Fibroblast of skin of right biceps (primary cell): ENCODE measurements around the gene RBM33.
"Not testable (repeated sequence)": the region's sequence is repeated elsewhere in the genome, so short reads cannot be mapped to it uniquely, and the experiment has no call there.

Source experiments
- DNase-seq: peaks from one replicate; pipeline ENCODE4 v3.0.0-alpha.2; 2013

The RBM33 gene

GRCh38 chr7:155811895-155812761 is 167.7 kb downstream of the RBM33 start, which contains the start of gene SHH:
Gene SHH (minus strand): TSS chr7:155812463. CDS start chr7:155812122, 341 bp downstream.
- DNase-seq: no peak

- DNase-seq: no peak
Measured at GRCh38 chr7:155813125-155813524, 168.7 kb downstream of the RBM33 start.

- DNase-seq: no peak
Measured at GRCh38 chr7:155813546-155814315, 169.3 kb downstream of the RBM33 start.

GRCh38 chr7:155814316-155815276 is 170.1 kb downstream of the RBM33 start:
- DNase-seq: no peak

- peak; percentile 23 for DNase-seq
Measured at GRCh38 chr7:155815332-155816191, 171.1 kb downstream of the RBM33 start.

- no peak for DNase-seq
Measured at GRCh38 chr7:155816192-155816508, 171.7 kb downstream of the RBM33 start.

- DNase-seq: no peak
Measured at GRCh38 chr7:155816996-155817395, 172.5 kb downstream of the RBM33 start.

GRCh38 chr7:155817515-155817914 is 173.1 kb downstream of the RBM33 start:
- DNase-seq: not testable (repeated sequence)

GRCh38 chr7:155818154-155818819 is 173.8 kb downstream of the RBM33 start:
- DNase-seq: no peak

- DNase-seq: no peak
Measured at GRCh38 chr7:155818820-155819168, 174.3 kb downstream of the RBM33 start.

GRCh38 chr7:155819186-155819585 is 174.7 kb downstream of the RBM33 start:
- no peak for DNase-seq

- DNase-seq: no peak
Measured at GRCh38 chr7:155820246-155820645, 175.8 kb downstream of the RBM33 start.

GRCh38 chr7:155820788-155821187 is 176.3 kb downstream of the RBM33 start:
- no peak for DNase-seq

GRCh38 chr7:155821851-155822250 is 177.4 kb downstream of the RBM33 start:
- no peak for DNase-seq

- no peak for DNase-seq
Measured at GRCh38 chr7:155824227-155824886, 179.9 kb downstream of the RBM33 start.

- DNase-seq: no peak
Measured at GRCh38 chr7:155825336-155825735, 180.9 kb downstream of the RBM33 start.

- no peak for DNase-seq
Measured at GRCh38 chr7:155829796-155830470, 185.5 kb downstream of the RBM33 start.
